HG03045 (cell line): ENCODE data around the gene ZNF670.

ENCODE experiments used
- ATAC-seq: cut with Tn5 transposase; IDR thresholded peaks from one replicate; pipeline ENCODE4 v1.9.1; 2021; ENCODE audit warnings: mild to moderate bottlenecking, moderate library complexity; ENCODE audit not compliant: unreplicated experiment

The ZNF670 gene

GRCh38 chr1:247104965-247105364 is 26.4 kb upstream of the ZNF670 start:
- ATAC-seq: no peak

- peak; percentile 100 for ATAC-seq
Observed at GRCh38 chr1:247103859-247104591, 25.4 kb upstream of the ZNF670 start, which contains the start of gene ZNF669. Gene ZNF669 (minus strand): TSS chr1:247104356. CDS start chr1:247104199, 157 bp downstream.

- ATAC-seq: no peak
Observed at GRCh38 chr1:247102381-247102780, 23.8 kb upstream of the ZNF670 start.

- no peak for ATAC-seq
Observed at GRCh38 chr1:247100676-247101279, 22.2 kb upstream of the ZNF670 start.

GRCh38 chr1:247096958-247097357 is 18.3 kb upstream of the ZNF670 start:
- ATAC-seq: no peak

- no peak for ATAC-seq
Observed at GRCh38 chr1:247096544-247096943, 17.9 kb upstream of the ZNF670 start.

GRCh38 chr1:247096112-247096511 is 17.5 kb upstream of the ZNF670 start:
- ATAC-seq: no peak

- ATAC-seq: no peak
Observed at GRCh38 chr1:247090455-247090854, 11.8 kb upstream of the ZNF670 start.

GRCh38 chr1:247089616-247090375 is 11.2 kb upstream of the ZNF670 start:
- ATAC-seq: no peak

GRCh38 chr1:247088967-247089366 is 10.4 kb upstream of the ZNF670 start:
- ATAC-seq: no peak

- no peak for ATAC-seq
Observed at GRCh38 chr1:247087256-247087655, 8.6 kb upstream of the ZNF670 start.

- ATAC-seq: no peak
Observed at GRCh38 chr1:247085310-247085709, 6.7 kb upstream of the ZNF670 start.

GRCh38 chr1:247084771-247085170 is 6.2 kb upstream of the ZNF670 start:
- no peak for ATAC-seq

- no peak for ATAC-seq
Observed at GRCh38 chr1:247079141-247079874, 697 bp upstream of the ZNF670 start.

GRCh38 chr1:247077876-247078257 is 744 bp downstream of the ZNF670 start:
- ATAC-seq: no peak

- ATAC-seq: no peak
Observed at GRCh38 chr1:247077213-247077612, 1.4 kb downstream of the ZNF670 start.

GRCh38 chr1:247070645-247071044 is 8.0 kb downstream of the ZNF670 start:
- no peak for ATAC-seq

GRCh38 chr1:247064304-247064703 is 14.3 kb downstream of the ZNF670 start:
- ATAC-seq: no peak

- no peak for ATAC-seq
Observed at GRCh38 chr1:247060771-247061170, 17.8 kb downstream of the ZNF670 start.

- ATAC-seq: no peak
Observed at GRCh38 chr1:247056071-247056470, 22.5 kb downstream of the ZNF670 start.

- ATAC-seq: no peak
Observed at GRCh38 chr1:247054992-247055415, 23.6 kb downstream of the ZNF670 start.
